Kidney (tissue), 14 donors: ENCODE results near the gene PIK3CD. TPM values are rescaled to one million over a fixed set of nuclear protein-coding genes. Genes with fewer than 3 reads are reported as not detected.
A peak's percentile ranks its signal among the peaks of the same experiment; 100 is the strongest.

ENCODE experiments used
- DNase-seq, 5 donors: peaks; one replicate each; pipeline ENCODE4 v3.0.0-alpha.2; 2013 to 2020
- FAIRE-seq: peaks from 2 replicates; lab custom pipeline; 2012; peaks lifted over from hg19 to GRCh38; lab: Jason Lieb, UNC
- H3K27ac ChIP-seq, 2 donors: one replicate each; pipeline ENCODE4 v1.7.0; 2013; ENCODE audit warnings: low read depth in 2 of 2, low read length in 2 of 2, inconsistent platforms in 1 of 2
- H3K27me3 ChIP-seq: one replicate; pipeline ENCODE4 v1.7.1; 2013; ENCODE audit warnings: low read length, inconsistent platforms; ENCODE audit not compliant: control insufficient read depth, insufficient read depth
- H3K36me3 ChIP-seq, 3 donors: one replicate each; pipeline versions ENCODE4 v1.7.0 to v1.7.1; 2013; ENCODE audit warnings: low read length in 3 of 3, control low read depth in 1 of 3, inconsistent platforms in 1 of 3; ENCODE audit not compliant: insufficient read depth in 3 of 3, control insufficient read depth in 2 of 3
- H3K4me1 ChIP-seq, 3 donors: one replicate each; pipeline versions ENCODE4 v1.7.0 to v1.7.1; 2013; ENCODE audit warnings: low read length in 3 of 3, inconsistent platforms in 1 of 3, low read depth in 1 of 3; ENCODE audit not compliant: control insufficient read depth in 2 of 3, insufficient read depth in 2 of 3
- H3K4me3 ChIP-seq, 3 donors: one replicate each; pipeline versions ENCODE4 v1.7.0 to v1.8.1; 2013; ENCODE audit warnings: low read length in 3 of 3, control low read depth in 1 of 3, inconsistent platforms in 1 of 3
- H3K9ac ChIP-seq, 3 donors: one replicate each; pipeline versions ENCODE4 v1.7.0 to v1.7.1; 2013; ENCODE audit warnings: low read length in 3 of 3, control low read depth in 1 of 3, inconsistent platforms in 1 of 3
- H3K9me3 ChIP-seq, 3 donors: one replicate each; pipeline versions ENCODE4 v1.7.0 to v1.7.1; 2013; ENCODE audit warnings: low read length in 3 of 3, control low read depth in 1 of 3, inconsistent platforms in 1 of 3; ENCODE audit not compliant: control insufficient read depth in 2 of 3, insufficient read depth in 1 of 3
- intact Hi-C: fragments of 100-400 bp; cut with DNase I; formaldehyde crosslinking; loops from one replicate; pipeline ENCODE4 v1.11.1; 2022
- polyA plus RNA-seq: library from polyadenylated mRNA; stranded (reverse); fragments of 350-450 nt; fragmentation: Illumina TruSeq; extraction: RNeasy Lipid Tissue Mini Kit (QIAGEN cat#74804); gene quantifications from one replicate; pipeline ENCODE4 v1.2.3, GENCODE V29; 2014; ENCODE audit warnings: low read depth, low replicate concordance; ENCODE audit not compliant: insufficient read depth
- total RNA-seq: library from RNA; stranded (reverse); fragmentation: NEBNext Ultra II Directional; extraction: Animal tissue kit (Norgen Biotek cat#: 25700); gene quantifications from one replicate; pipeline ENCODE4 v1.2.1, GENCODE V29; 2021
- TF ChIP-seq, protein P1 (sequence below): IDR thresholded peaks from 3 replicates; pipeline ENCODE4 v1.5.1; 2012; ENCODE audit warnings: mild to moderate bottlenecking, moderate library complexity, borderline replicate concordance; ENCODE audit not compliant: insufficient read depth; ENCODE audit errors: extremely low read depth
- donor health status: control.
- donor health status: control.
- donor health status: control.
- donor health status: control.
- donor health status: control.
- donor health status: DM: yes; HTN: yes; CAD: no.
- donor health status: Normal renal cell carcinoma (clear cell type).

Gene PIK3CD
- total and polyA plus RNA-seq, 2 donors from 2014 or later, result 5.3 to 19.7 TPM

- FAIRE-seq, result no peak
- H3K36me3 ChIP-seq, result peaks cover 0 to 18% (median 3%) of the 10 kb centered on the region in 3 donors
These were observed 48.2 kb upstream of the PIK3CD start for GRCh38 chr1:9603307-9603706.

DNA sequence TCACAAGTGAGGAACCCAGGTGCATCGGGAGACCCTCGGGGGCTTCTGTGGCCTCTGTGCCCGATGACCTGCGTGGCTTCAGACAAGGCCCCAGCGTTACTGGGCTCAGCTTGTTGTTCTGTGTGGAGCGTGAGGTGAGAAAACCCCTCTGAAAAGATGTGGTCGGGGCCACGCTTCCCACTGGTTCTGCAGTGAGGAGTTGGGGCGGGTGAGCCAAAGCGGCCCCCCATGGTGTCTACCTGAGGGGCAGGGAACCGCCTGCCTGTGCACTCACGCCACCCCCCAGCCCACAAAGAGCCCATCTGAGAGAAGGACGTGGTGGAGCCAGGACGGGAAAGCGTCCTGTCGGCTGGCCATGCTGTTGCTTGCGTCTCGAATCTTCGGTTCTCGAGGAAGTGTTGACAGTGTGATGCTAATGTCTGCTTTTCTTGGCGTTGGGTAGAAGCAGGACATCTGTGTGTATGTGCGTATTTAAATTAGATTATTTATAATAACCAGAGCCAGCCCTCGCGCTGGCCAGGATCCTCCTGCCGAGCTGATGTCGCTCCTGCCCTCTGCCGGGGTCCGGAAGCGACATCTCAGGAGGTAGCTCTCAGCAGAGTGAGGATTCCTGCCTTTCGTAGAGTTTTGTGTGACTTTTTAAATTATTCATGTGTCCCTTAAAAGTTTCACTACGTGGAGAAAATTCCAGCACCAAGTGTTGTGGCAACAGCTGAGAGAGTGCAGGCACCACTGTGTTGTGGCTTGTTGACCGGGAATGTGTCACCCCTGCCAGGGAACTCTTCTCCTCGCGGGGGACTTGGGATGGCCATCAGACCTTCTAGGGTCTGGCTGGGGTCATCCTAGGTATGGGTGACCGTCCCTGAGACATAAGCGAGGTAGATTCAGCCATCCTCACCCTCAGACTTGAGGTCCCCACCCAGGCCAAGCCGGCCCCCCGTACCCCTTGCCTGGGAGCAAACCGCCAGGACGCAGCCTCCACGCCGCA, 47.5 kb upstream of the PIK3CD start:
- H3K4me1 ChIP-seq, result no peaks in the 10 kb centered on the region
- FAIRE-seq, result no peak
- intact Hi-C loops, result no loop called here
- H3K4me3 ChIP-seq, result no peak overlapping the region
- peak in 1 of 5 donors; percentile 59 for DNase-seq
- peaks cover 0 to 18% (median 3%) of the 10 kb centered on the region in 3 donors for H3K36me3 ChIP-seq
- H3K27ac ChIP-seq, result no peak overlapping the region
- H3K9me3 ChIP-seq, result no peaks in the 10 kb centered on the region
- TF ChIP-seq, protein P1, sequence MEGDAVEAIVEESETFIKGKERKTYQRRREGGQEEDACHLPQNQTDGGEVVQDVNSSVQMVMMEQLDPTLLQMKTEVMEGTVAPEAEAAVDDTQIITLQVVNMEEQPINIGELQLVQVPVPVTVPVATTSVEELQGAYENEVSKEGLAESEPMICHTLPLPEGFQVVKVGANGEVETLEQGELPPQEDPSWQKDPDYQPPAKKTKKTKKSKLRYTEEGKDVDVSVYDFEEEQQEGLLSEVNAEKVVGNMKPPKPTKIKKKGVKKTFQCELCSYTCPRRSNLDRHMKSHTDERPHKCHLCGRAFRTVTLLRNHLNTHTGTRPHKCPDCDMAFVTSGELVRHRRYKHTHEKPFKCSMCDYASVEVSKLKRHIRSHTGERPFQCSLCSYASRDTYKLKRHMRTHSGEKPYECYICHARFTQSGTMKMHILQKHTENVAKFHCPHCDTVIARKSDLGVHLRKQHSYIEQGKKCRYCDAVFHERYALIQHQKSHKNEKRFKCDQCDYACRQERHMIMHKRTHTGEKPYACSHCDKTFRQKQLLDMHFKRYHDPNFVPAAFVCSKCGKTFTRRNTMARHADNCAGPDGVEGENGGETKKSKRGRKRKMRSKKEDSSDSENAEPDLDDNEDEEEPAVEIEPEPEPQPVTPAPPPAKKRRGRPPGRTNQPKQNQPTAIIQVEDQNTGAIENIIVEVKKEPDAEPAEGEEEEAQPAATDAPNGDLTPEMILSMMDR, result no peak
- H3K9ac ChIP-seq, result no peak overlapping the region
- H3K27me3 ChIP-seq, result no peaks in the 10 kb centered on the region

More at GRCh38 chr1:9603307-9603706, 48.2 kb upstream of the PIK3CD start:
- H3K4me1 ChIP-seq, result no peaks in the 10 kb centered on the region
- intact Hi-C loops, result no loop called here
- no peak overlapping the region for H3K4me3 ChIP-seq
- H3K27me3 ChIP-seq, result no peaks in the 10 kb centered on the region
- H3K27ac ChIP-seq, result no peak overlapping the region
- H3K9me3 ChIP-seq, result no peaks in the 10 kb centered on the region
- TF ChIP-seq, protein P1, result no peak
- DNase-seq, result peak in 2 of 5 donors; percentile 35 to 62
- H3K9ac ChIP-seq, result no peak overlapping the region

- no peak for FAIRE-seq
- H3K27ac ChIP-seq, result no peak overlapping the region
- TF ChIP-seq, protein P1, result no peak
These were observed 46.7 kb upstream of the PIK3CD start for GRCh38 chr1:9604836-9605235.

More at GRCh38 chr1:9604836-9605235, 46.7 kb upstream of the PIK3CD start:
- H3K36me3 ChIP-seq, result peaks cover 0 to 22% (median 3%) of the 10 kb centered on the region in 3 donors
- intact Hi-C loops, result no loop called here
- peak in 1 of 5 donors; percentile 49 for DNase-seq
- no peak overlapping the region for H3K4me3 ChIP-seq
- H3K9ac ChIP-seq, result no peak overlapping the region
- H3K4me1 ChIP-seq, result no peaks in the 10 kb centered on the region
- no peaks in the 10 kb centered on the region for H3K27me3 ChIP-seq
- H3K9me3 ChIP-seq, result no peaks in the 10 kb centered on the region
